Endothelial cell of umbilical vein (primary cell): ENCODE data around the gene TOMM20L. TPM values are rescaled to one million over a fixed set of nuclear protein-coding genes. Genes with fewer than 3 reads are reported as not detected.

Source experiments
- BruUV-seq: library from RNA; stranded (reverse); fragments of 400-500 nt; replicated peaks from 2 replicates; lab custom pipeline; 2021; lab: Mats Ljungman, UMichigan
- CTCF ChIA-PET: fragments of 300-600, 350-600 bp; sonication (Branson Sonifier 250); formaldehyde crosslinking; loops from one replicate; lab custom pipeline; 2021; ENCODE audit warnings: antibody characterized with exemption, inconsistent platforms; lab: Charles Lee
- POLR2A ChIA-PET: fragments of 300-600, 350-600 bp; sonication (Branson Sonifier 250); formaldehyde crosslinking; loops from one replicate; lab custom pipeline; 2021; ENCODE audit warnings: antibody characterized with exemption, inconsistent platforms; lab: Charles Lee
- DNase-seq: peaks from one replicate; pipeline ENCODE4 v3.0.0-alpha.2; 2011; ENCODE audit warnings: low read depth, low spot score
- FAIRE-seq: peaks from 2 replicates; lab custom pipeline; 2011; peaks lifted over from hg19 to GRCh38; lab: Jason Lieb, UNC
- H2AFZ ChIP-seq: 2 replicates; pipeline ENCODE4 v1.6.0; 2012; ENCODE audit warnings: low read depth, low read length, control low read depth, inconsistent platforms
- H3K27ac ChIP-seq: 2 replicates; pipeline ENCODE4 v1.5.1; 2011; ENCODE audit warnings: low read depth, mild to moderate bottlenecking, control low read depth, low read length, moderate library complexity; ENCODE audit not compliant: insufficient read depth
- H3K27me3 ChIP-seq, 2 experiments: 2 replicates each; pipeline versions ENCODE4 v1.6.0 to v1.6.1; 2011; ENCODE audit warnings: low read length in 2 of 2, mixed read lengths in 1 of 2; ENCODE audit not compliant: control insufficient read depth in 2 of 2, insufficient read depth in 2 of 2
- H3K36me3 ChIP-seq, 2 experiments: 2 replicates in 1 of 2; 3 replicates in 1 of 2; pipeline ENCODE4 v1.5.1; 2011; ENCODE audit warnings: low read length in 2 of 2, mild to moderate bottlenecking in 1 of 2, moderate library complexity in 1 of 2; ENCODE audit not compliant: control insufficient read depth in 2 of 2, insufficient read depth in 2 of 2; ENCODE audit errors: extremely low read depth in 1 of 2
- H3K4me1 ChIP-seq: 3 replicates; pipeline ENCODE4 v1.5.1; 2011; ENCODE audit warnings: mild to moderate bottlenecking, low read length; ENCODE audit not compliant: control insufficient read depth, insufficient read depth; ENCODE audit errors: extremely low read depth
- H3K4me2 ChIP-seq: 2 replicates; pipeline ENCODE4 v1.6.1; 2011; ENCODE audit warnings: low read length, control low read depth, mixed read lengths; ENCODE audit not compliant: insufficient read depth
- H3K4me3 ChIP-seq, 3 experiments: fragments of 200-600 bp in 1 of 3; sonication (generic), shearing (Covaris generic) in 1 of 3; replicated peaks in 1 of 3; 2 replicates each; pipeline ENCODE4 v1.5.1; 2011 to 2016; ENCODE audit warnings: control low read depth in 3 of 3, low read length in 3 of 3, mild to moderate bottlenecking in 2 of 3, inconsistent platforms in 1 of 3, low read depth in 1 of 3, moderate library complexity in 1 of 3; ENCODE audit not compliant: insufficient read depth in 1 of 3
- H3K79me2 ChIP-seq: 2 replicates; pipeline ENCODE4 v1.6.0; 2012; ENCODE audit warnings: low read length, inconsistent platforms; ENCODE audit not compliant: control insufficient read depth, insufficient read depth
- H3K9ac ChIP-seq: replicated peaks from 2 replicates; pipeline ENCODE3; 2011; ENCODE audit warnings: low read length, control low read depth; ENCODE audit not compliant: insufficient read depth; ENCODE audit errors: extremely low read depth
- H3K9me1 ChIP-seq: replicated peaks from 3 replicates; pipeline ENCODE4 v1.6.0; 2011; ENCODE audit warnings: mild to moderate bottlenecking, low read length; ENCODE audit not compliant: control insufficient read depth, insufficient read depth; ENCODE audit errors: extremely low read depth
- H3K9me3 ChIP-seq: replicated peaks from 2 replicates; pipeline ENCODE4 v1.5.1; 2012; ENCODE audit warnings: low read length, inconsistent platforms; ENCODE audit not compliant: control insufficient read depth, insufficient read depth
- H4K20me1 ChIP-seq: replicated peaks from 2 replicates; pipeline ENCODE3; 2011; ENCODE audit warnings: mild to moderate bottlenecking, low read length; ENCODE audit not compliant: control insufficient read depth, insufficient read depth; ENCODE audit errors: extremely low read depth
- CTCF ChIP-seq, 2 donors: IDR thresholded peaks; 1 replicate in 1 of 2; 2 replicates in 1 of 2; pipeline ENCODE4 v1.5.1; 2011; ENCODE audit warnings: low read length in 2 of 2, mild to moderate bottlenecking in 2 of 2, moderate library complexity in 2 of 2, control low read depth in 1 of 2, inconsistent platforms in 1 of 2, low read depth in 1 of 2; ENCODE audit not compliant: insufficient read depth in 1 of 2; ENCODE audit errors: extremely low read depth in 1 of 2
- EZH2 ChIP-seq: IDR thresholded peaks from 2 replicates; pipeline ENCODE4 v1.6.1; 2012; ENCODE audit warnings: borderline replicate concordance, low read depth, mild to moderate bottlenecking, moderate library complexity, low read length, inconsistent platforms; ENCODE audit not compliant: severe bottlenecking
- FOS ChIP-seq: IDR thresholded peaks from 2 replicates; pipeline ENCODE4 v1.6.1; 2011; ENCODE audit warnings: mild to moderate bottlenecking, low read length, moderate library complexity, borderline replicate concordance; ENCODE audit not compliant: insufficient read depth
- GATA2 ChIP-seq: IDR thresholded peaks from 2 replicates; pipeline ENCODE4 v1.7.0; 2011; ENCODE audit warnings: low read depth, mild to moderate bottlenecking, moderate library complexity, mixed read lengths, low read length; ENCODE audit not compliant: insufficient read length, insufficient read depth
- JUN ChIP-seq: IDR thresholded peaks from 2 replicates; pipeline ENCODE4 v1.6.1; 2011; ENCODE audit warnings: borderline replicate concordance, low read depth; ENCODE audit not compliant: insufficient read length, insufficient read depth
- MAX ChIP-seq: IDR thresholded peaks from 2 replicates; pipeline ENCODE4 v1.6.1; 2011; ENCODE audit not compliant: insufficient read depth, insufficient read length
- MYC ChIP-seq: IDR thresholded peaks from one replicate; pipeline ENCODE4 v1.6.1; 2011; ENCODE audit warnings: mild to moderate bottlenecking, low read depth, low read length
- POLR2A ChIP-seq: IDR thresholded peaks from 2 replicates; pipeline ENCODE4 v1.6.1; 2012; ENCODE audit warnings: low read depth, mild to moderate bottlenecking, control low read depth, low read length
- POLR2AphosphoS5 ChIP-seq: IDR thresholded peaks from 2 replicates; pipeline ENCODE4 v1.6.1; 2012; ENCODE audit warnings: low read depth, mild to moderate bottlenecking, control low read depth, low read length, moderate library complexity; ENCODE audit not compliant: insufficient read depth
- dilution Hi-C: fragments of 300-500 bp; cut with MboI; formaldehyde crosslinking; loops from one replicate; pipeline ENCODE4 v1.15.0; 2019; ENCODE audit warnings: low sequenced_read_pairs; ENCODE audit not compliant: extremely low pct_ligation_motif_present
- intact Hi-C: fragments of 100-400 bp; cut with micrococcal nuclease; formaldehyde crosslinking; loops from one replicate; pipeline ENCODE4 v1.10.0; 2022
- polyA plus RNA-seq, 4 experiments: library from polyadenylated mRNA; depleted of rRNA in 3 of 4; stranded (reverse) in 3 of 4; unstranded in 1 of 4; fragments of >200 nt; gene quantifications; 2 replicates each; pipeline versions ENCODE4 v1.2.1 to v1.2.3, GENCODE V29; 2011 to 2012; ENCODE audit warnings: missing spikeins in 1 of 4
- total RNA-seq: library from RNA; stranded (reverse); gene quantifications from 2 replicates; pipeline ENCODE4 v1.2.3, GENCODE V29; 2021

TOMM20L gene
- total and polyA plus RNA-seq, 2 donors (not counting 3 experiments of a cell fraction or from before 2014, with no cell fraction given) = not detected

- peaks cover 3 to 9% of the 10 kb centered on the region in 2 experiments for H3K36me3 ChIP-seq
- H3K9me1 ChIP-seq = no peaks in the 10 kb centered on the region
- H4K20me1 ChIP-seq = no peaks in the 10 kb centered on the region
- no peak overlapping the region for H2AFZ ChIP-seq
- H3K27ac ChIP-seq = no peak overlapping the region
- BruUV-seq = no TSS peak
- H3K9me3 ChIP-seq = no peaks in the 10 kb centered on the region
- FAIRE-seq (no peak), DNase-seq (no peak)
- TF ChIP-seq CTCF (IDR thresholded peaks at IDR 0.05; ENCODE audit: extremely low read depth in 1 of 2, insufficient read depth in 1 of 2, low read depth in 1 of 2, low read length in 2 of 2) (no peak), MAX (no peak), POLR2AphosphoS5 (no peak), POLR2A (no peak)
- ChIA-PET CTCF (interaction anchor here (0.7 kb wide), 1 partner anchor 139 kb away, joined by 3 read pairs; no protein-coding TSS in a partner anchor), POLR2A (interaction anchor here (0.7 kb wide), 1 partner anchor 258 kb away, joined by 3 read pairs; no protein-coding TSS in a partner anchor)
- H3K4me3 ChIP-seq = no peak overlapping the region
- H3K4me1 ChIP-seq = no peaks in the 10 kb centered on the region
- dilution Hi-C loops (no loop called here), intact Hi-C loops (no loop called here)
- no peaks in the 10 kb centered on the region for H3K27me3 ChIP-seq
- no peak overlapping the region for H3K9ac ChIP-seq
- H3K79me2 ChIP-seq = no peaks in the 10 kb centered on the region
- no peak overlapping the region for H3K4me2 ChIP-seq
These were observed 48.9 kb downstream of the TOMM20L start for GRCh38 chr14:58444627-58445026.

GRCh38 chr14:58455593-58456265, 60.0 kb downstream of the TOMM20L start:
- no peaks in the 10 kb centered on the region for H3K27me3 ChIP-seq
- no peak for DNase-seq
- H3K4me1 ChIP-seq = peaks cover 3% of the 10 kb centered on the region
- TF ChIP-seq FOS = no peak
- TF ChIP-seq POLR2A = no peak
- no peak for TF ChIP-seq POLR2AphosphoS5
- TF ChIP-seq MYC = no peak
- TF ChIP-seq MAX = no peak
- TF ChIP-seq EZH2 = no peak
- TF ChIP-seq GATA2 = no peak
- TF ChIP-seq JUN = no peak
- TF ChIP-seq CTCF (IDR thresholded peaks at IDR 0.05; ENCODE audit: extremely low read depth in 1 of 2, insufficient read depth in 1 of 2, low read depth in 1 of 2, low read length in 2 of 2) = no peak
- dilution Hi-C loops (no loop called here), intact Hi-C loops (no loop called here)
- no peaks in the 10 kb centered on the region for H4K20me1 ChIP-seq
- no peak for FAIRE-seq
- peaks cover 0 to 5% of the 10 kb centered on the region in 2 experiments for H3K36me3 ChIP-seq
- no peak overlapping the region for H3K9ac ChIP-seq
- H2AFZ ChIP-seq = no peak overlapping the region
- H3K4me2 ChIP-seq = no peak overlapping the region
- H3K9me1 ChIP-seq = no peaks in the 10 kb centered on the region
- H3K27ac ChIP-seq = no peak overlapping the region
- BruUV-seq = no TSS peak
- no peaks in the 10 kb centered on the region for H3K79me2 ChIP-seq
- ChIA-PET POLR2A (no interaction called here), CTCF (no interaction called here)
- H3K9me3 ChIP-seq = no peaks in the 10 kb centered on the region
- H3K4me3 ChIP-seq = no peak overlapping the region
